BJ (cell line): ENCODE results near the gene KCNJ8. TPM values are rescaled to one million over a fixed set of nuclear protein-coding genes. Genes with fewer than 3 reads are reported as not detected.

Experiments
- CTCF ChIA-PET: fragments of 350-600 bp; formaldehyde crosslinking; extraction: SDS; loops from one replicate; lab custom pipeline; 2021; ENCODE audit warnings: antibody characterized with exemption, inconsistent platforms; lab: Yijun Ruan, JAX
- POLR2A ChIA-PET: fragments of 300-600 bp; sonication (Branson Sonifier 250); formaldehyde crosslinking; extraction: SDS; loops from one replicate; lab custom pipeline; 2021; ENCODE audit warnings: antibody characterized with exemption; lab: Charles Lee
- DNase-seq: peaks from one replicate; pipeline ENCODE4 v3.0.0-alpha.2; 2011; ENCODE audit warnings: low read depth
- H3K27me3 ChIP-seq: 2 replicates; pipeline ENCODE4 v1.6.0; 2011; ENCODE audit warnings: low read length; ENCODE audit not compliant: control insufficient read depth, insufficient read depth
- H3K36me3 ChIP-seq: 2 replicates; pipeline ENCODE4 v1.5.1; 2011; ENCODE audit warnings: low read length; ENCODE audit not compliant: control insufficient read depth, insufficient read depth
- H3K4me3 ChIP-seq: 2 replicates; pipeline ENCODE4 v1.5.1; 2011; ENCODE audit warnings: low read depth, mild to moderate bottlenecking, control low read depth, low read length
- polyA plus RNA-seq: library from polyadenylated mRNA; depleted of rRNA; stranded (reverse); fragments of >200 nt; gene quantifications from 2 replicates; pipeline ENCODE4 v1.2.3, GENCODE V29; 2011
- TF ChIP-seq, protein P1 (sequence below): IDR thresholded peaks from 2 replicates; pipeline ENCODE4 v1.5.1; 2011; ENCODE audit warnings: low read depth, mild to moderate bottlenecking, control low read depth, inconsistent platforms, low read length, moderate library complexity; ENCODE audit not compliant: insufficient read depth

Gene KCNJ8
- polyA plus RNA-seq, 1 experiment = 7.6 TPM

DNA sequence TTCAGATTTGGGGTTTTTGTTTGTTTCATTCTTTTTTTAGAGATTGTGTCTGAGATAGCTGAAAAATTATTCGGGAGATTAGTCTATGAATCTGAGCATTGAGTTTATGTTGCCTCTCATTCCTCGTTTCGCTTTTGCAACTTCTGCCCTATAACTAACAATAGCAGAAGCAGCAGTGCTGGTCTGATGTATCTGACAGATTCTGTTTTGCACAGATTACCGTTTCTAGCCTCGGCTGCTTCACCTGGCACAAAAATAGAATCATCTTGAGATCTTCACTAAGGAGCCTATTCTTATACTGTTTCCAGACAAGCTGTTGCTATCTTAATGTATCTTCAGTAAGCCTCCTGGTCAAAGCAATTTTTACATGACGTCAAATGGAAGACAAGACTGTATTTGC, 29.2 kb downstream of the KCNJ8 start:
- POLR2A ChIA-PET = no interaction called here
- no peaks in the 10 kb centered on the region for H3K27me3 ChIP-seq
- CTCF ChIA-PET = no interaction called here
- no peak overlapping the region for H3K4me3 ChIP-seq
- DNase-seq = no peak
- no peaks in the 10 kb centered on the region for H3K36me3 ChIP-seq
- TF ChIP-seq, protein P1, sequence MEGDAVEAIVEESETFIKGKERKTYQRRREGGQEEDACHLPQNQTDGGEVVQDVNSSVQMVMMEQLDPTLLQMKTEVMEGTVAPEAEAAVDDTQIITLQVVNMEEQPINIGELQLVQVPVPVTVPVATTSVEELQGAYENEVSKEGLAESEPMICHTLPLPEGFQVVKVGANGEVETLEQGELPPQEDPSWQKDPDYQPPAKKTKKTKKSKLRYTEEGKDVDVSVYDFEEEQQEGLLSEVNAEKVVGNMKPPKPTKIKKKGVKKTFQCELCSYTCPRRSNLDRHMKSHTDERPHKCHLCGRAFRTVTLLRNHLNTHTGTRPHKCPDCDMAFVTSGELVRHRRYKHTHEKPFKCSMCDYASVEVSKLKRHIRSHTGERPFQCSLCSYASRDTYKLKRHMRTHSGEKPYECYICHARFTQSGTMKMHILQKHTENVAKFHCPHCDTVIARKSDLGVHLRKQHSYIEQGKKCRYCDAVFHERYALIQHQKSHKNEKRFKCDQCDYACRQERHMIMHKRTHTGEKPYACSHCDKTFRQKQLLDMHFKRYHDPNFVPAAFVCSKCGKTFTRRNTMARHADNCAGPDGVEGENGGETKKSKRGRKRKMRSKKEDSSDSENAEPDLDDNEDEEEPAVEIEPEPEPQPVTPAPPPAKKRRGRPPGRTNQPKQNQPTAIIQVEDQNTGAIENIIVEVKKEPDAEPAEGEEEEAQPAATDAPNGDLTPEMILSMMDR = no peak

DNA sequence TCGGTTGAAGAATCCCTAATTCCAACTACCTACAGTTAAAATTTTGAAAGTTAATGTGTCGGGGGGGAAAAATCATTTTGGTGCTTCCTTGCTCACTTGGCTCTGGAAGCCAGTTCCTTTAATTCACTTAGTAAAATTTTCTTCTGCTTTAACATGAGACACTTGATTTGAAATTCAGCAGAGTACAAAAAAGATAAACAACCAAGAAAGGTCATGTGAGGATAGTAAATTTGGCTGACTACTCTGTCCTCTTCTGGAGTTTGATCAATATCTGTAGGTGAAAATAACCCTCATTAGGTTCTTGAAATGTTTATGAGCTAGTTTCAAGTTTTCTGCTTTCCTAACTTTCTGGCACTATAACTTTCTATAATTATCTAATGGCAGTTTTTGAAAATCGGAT, 43.4 kb downstream of the KCNJ8 start:
- Histone ChIP-seq H3K4me3 (no peak overlapping the region), H3K36me3 (no peaks in the 10 kb centered on the region), H3K27me3 (0 out of 2 replicates have a peak, but pooled peaks cover 1% of the 10 kb centered on the region)
- TF ChIP-seq, protein P1 = no peak
- POLR2A ChIA-PET = no interaction called here
- no peak for DNase-seq
- CTCF ChIA-PET = no interaction called here

DNA sequence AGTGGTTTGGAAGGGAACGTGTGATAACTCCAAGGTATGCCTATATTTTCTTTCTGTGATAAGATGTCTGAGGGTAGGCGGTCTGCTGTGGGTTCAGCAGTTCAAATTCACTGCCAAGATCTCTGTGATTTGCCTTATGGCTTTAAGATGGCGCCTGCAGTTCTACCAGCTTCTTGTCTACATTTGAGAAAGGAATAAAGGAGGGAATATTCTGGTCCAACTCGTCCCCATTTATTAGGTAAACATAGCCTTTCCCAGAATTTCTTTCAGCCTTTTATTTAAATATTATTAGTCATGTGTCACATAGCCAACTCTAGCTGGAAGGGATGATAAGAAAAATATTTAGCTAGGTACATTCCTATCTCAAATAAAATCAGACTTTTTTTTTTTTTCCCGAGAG, 48.8 kb downstream of the KCNJ8 start:
- DNase-seq = no peak
- POLR2A ChIA-PET = no interaction called here
- CTCF ChIA-PET = interaction anchor here (1.2 kb wide), 1 partner anchor 207 kb away, joined by 5 read pairs; no protein-coding TSS in a partner anchor
- no peak overlapping the region for H3K4me3 ChIP-seq
- 0 out of 2 replicates have a peak, but pooled peaks cover 1% of the 10 kb centered on the region for H3K27me3 ChIP-seq
- TF ChIP-seq, protein P1 = no peak
- no peaks in the 10 kb centered on the region for H3K36me3 ChIP-seq

DNA sequence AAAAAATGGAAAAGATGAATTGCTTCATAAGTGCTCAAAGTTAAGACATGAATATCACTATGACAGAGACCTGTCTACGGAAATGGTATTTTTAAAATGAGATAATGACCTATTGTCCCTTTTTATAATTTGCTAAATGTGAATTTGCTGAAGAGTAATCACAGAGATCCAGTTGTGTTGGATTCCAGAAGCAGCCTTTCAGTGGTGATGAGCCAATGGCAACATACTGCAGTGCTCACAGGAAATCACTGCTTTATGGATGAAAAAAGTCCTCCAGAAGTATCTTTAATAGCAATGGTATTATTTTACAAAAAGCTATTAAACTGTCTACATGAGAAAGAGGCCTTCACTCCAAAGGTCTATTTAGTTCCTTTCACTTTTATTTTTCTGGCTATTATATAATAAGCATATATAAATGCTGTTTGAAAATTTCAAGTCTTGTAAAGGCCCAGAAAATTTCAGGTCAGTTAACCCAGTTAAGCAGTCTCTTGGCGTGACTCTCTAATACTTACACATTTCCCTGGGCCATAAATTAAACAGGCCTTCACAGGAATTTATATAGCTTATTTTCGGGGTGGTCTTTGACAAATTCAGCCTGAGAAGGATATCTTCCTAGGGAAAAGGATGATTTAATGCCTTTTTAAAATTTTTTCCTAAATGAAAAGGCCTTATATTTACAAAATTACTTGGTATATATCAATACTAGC, 55.4 kb downstream of the KCNJ8 start:
- POLR2A ChIA-PET = no interaction called here

DNA sequence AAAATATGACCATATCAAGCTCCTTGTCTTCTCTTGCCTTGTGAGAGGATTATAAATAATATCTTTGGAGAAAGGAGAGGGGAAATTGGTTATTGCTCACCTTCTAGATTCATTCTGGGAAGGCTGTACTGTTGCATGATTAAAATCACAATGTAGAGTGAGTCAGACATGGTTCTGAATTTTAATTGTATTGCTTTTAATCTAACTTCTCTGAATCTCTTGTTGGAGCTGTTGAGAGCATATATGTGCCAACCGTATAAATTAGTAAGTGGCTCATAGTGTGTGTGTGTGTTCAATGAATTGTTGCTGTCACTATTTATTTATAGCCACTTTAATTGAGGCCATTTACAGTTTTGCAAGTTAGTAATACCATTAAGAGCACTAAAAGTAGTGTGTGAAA, 56.1 kb downstream of the KCNJ8 start:
- H3K27me3 ChIP-seq = no peaks in the 10 kb centered on the region
- ChIA-PET CTCF (no interaction called here), POLR2A (no interaction called here)
- DNase-seq = no peak
- TF ChIP-seq, protein P1 = no peak
- no peak overlapping the region for H3K4me3 ChIP-seq
- no peaks in the 10 kb centered on the region for H3K36me3 ChIP-seq

More for the DNA sequence above, 55.4 kb downstream of the KCNJ8 start:
- Histone ChIP-seq H3K4me3 (no peak overlapping the region), H3K27me3 (no peaks in the 10 kb centered on the region), H3K36me3 (no peaks in the 10 kb centered on the region)
- CTCF ChIA-PET = no interaction called here
- DNase-seq = no peak
- TF ChIP-seq, protein P1 = no peak
